ENCODE measurements around the gene SEPHS1.

SEPHS1 gene

DNA sequence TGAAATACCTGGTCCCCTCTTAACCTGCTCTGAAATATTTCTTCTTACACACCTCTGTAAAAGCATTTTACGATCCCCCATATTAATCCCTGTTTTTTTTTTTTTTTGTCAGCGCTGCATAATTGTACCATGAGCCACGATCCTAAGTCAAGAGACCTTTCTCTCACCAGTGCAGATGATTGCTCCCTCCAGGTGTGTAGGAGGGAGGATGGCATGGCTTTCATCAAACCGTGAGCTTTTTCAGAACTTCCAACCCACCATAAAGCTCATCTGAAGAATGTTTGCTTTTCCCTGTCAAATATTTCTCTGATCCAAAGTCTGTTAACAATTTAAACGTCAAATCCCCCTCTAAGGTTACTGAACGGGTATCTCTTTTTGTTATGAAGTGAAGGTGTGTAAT, 28.2 kb upstream of the SEPHS1 start:
- no peaks in the 10 kb centered on the region for H3K27me3 ChIP-seq (ENCODE audit: insufficient read depth, poor library complexity, severe bottlenecking)
- no peak overlapping the region for H3K4me3 ChIP-seq (replicated peaks; ENCODE audit: insufficient read depth, low read length)
- TF ChIP-seq GABPA (IDR thresholded peaks at IDR 0.05; ENCODE audit: low read depth) (no peak), POLR2AphosphoS5 (IDR thresholded peaks at IDR 0.05; ENCODE audit: low read depth) (no peak), SPI1 (IDR thresholded peaks at IDR 0.05; ENCODE audit: borderline replicate concordance, low read depth) (no peak)
- TF ChIP-seq, protein P1, sequence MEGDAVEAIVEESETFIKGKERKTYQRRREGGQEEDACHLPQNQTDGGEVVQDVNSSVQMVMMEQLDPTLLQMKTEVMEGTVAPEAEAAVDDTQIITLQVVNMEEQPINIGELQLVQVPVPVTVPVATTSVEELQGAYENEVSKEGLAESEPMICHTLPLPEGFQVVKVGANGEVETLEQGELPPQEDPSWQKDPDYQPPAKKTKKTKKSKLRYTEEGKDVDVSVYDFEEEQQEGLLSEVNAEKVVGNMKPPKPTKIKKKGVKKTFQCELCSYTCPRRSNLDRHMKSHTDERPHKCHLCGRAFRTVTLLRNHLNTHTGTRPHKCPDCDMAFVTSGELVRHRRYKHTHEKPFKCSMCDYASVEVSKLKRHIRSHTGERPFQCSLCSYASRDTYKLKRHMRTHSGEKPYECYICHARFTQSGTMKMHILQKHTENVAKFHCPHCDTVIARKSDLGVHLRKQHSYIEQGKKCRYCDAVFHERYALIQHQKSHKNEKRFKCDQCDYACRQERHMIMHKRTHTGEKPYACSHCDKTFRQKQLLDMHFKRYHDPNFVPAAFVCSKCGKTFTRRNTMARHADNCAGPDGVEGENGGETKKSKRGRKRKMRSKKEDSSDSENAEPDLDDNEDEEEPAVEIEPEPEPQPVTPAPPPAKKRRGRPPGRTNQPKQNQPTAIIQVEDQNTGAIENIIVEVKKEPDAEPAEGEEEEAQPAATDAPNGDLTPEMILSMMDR (IDR thresholded peaks at IDR 0.05; ENCODE audit: insufficient read depth, low read length): no peak
- TF ChIP-seq, protein P2, sequence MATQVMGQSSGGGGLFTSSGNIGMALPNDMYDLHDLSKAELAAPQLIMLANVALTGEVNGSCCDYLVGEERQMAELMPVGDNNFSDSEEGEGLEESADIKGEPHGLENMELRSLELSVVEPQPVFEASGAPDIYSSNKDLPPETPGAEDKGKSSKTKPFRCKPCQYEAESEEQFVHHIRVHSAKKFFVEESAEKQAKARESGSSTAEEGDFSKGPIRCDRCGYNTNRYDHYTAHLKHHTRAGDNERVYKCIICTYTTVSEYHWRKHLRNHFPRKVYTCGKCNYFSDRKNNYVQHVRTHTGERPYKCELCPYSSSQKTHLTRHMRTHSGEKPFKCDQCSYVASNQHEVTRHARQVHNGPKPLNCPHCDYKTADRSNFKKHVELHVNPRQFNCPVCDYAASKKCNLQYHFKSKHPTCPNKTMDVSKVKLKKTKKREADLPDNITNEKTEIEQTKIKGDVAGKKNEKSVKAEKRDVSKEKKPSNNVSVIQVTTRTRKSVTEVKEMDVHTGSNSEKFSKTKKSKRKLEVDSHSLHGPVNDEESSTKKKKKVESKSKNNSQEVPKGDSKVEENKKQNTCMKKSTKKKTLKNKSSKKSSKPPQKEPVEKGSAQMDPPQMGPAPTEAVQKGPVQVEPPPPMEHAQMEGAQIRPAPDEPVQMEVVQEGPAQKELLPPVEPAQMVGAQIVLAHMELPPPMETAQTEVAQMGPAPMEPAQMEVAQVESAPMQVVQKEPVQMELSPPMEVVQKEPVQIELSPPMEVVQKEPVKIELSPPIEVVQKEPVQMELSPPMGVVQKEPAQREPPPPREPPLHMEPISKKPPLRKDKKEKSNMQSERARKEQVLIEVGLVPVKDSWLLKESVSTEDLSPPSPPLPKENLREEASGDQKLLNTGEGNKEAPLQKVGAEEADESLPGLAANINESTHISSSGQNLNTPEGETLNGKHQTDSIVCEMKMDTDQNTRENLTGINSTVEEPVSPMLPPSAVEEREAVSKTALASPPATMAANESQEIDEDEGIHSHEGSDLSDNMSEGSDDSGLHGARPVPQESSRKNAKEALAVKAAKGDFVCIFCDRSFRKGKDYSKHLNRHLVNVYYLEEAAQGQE (IDR thresholded peaks at IDR 0.05; ENCODE audit: insufficient replicate concordance, low read depth): no peak
- DNase-seq (ENCODE audit: low read depth in 1 of 2, low spot score in 1 of 2): no peak
- H3K27ac ChIP-seq (replicated peaks): no peak overlapping the region

DNA sequence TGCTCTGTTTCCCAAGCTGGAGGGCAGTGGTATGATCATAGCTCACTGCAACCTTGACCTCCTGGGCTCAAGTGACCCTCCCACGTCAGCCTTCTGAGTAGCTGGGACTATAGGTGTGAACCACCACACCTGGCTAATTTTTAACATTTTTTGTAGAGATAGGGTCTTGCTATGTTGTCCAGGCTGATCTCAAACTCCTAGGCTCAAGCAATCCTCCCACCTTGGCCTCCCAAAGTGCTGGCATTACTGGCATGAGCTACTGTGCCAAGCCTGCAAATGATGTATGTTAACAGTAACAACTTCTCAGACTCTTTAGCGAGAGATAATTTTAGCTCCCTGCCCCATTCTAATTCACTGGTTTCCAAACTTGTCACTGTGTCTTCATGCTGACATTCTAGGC, 27.7 kb upstream of the SEPHS1 start:
- TF ChIP-seq GABPA (IDR thresholded peaks at IDR 0.05; ENCODE audit: low read depth) (no peak), SPI1 (IDR thresholded peaks at IDR 0.05; ENCODE audit: borderline replicate concordance, low read depth) (no peak), POLR2AphosphoS5 (IDR thresholded peaks at IDR 0.05; ENCODE audit: low read depth) (no peak)
- TF ChIP-seq, protein P2 (IDR thresholded peaks at IDR 0.05; ENCODE audit: insufficient replicate concordance, low read depth): no peak
- TF ChIP-seq, protein P1 (IDR thresholded peaks at IDR 0.05; ENCODE audit: insufficient read depth, low read length): no peak
- Histone ChIP-seq H3K4me3 (replicated peaks; ENCODE audit: insufficient read depth, low read length) (no peak overlapping the region), H3K27ac (replicated peaks) (no peak overlapping the region), H3K27me3 (ENCODE audit: insufficient read depth, poor library complexity, severe bottlenecking) (no peaks in the 10 kb centered on the region)
- no peak for DNase-seq (ENCODE audit: low read depth in 1 of 2, low spot score in 1 of 2)

DNA sequence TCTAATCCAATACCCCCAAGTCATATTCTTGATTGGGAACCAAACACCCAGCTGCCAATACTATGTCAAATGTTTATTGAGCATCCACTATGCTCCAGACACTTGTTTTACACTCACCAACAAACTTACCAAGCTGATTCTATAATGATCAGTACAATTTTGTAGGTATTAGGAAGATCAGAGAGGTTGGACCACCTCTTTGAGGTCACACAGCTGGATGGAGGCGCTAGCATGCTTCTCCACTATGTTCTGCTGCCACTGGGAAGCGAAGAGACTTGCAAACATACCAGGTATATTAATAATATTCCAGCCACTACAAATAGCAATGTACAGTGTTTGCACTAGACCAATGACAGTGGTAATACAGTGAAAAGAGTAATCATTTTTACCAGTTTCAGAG, 25.6 kb upstream of the SEPHS1 start:
- no peak for DNase-seq (ENCODE audit: low read depth in 1 of 2, low spot score in 1 of 2)
- no peaks in the 10 kb centered on the region for H3K27me3 ChIP-seq (ENCODE audit: insufficient read depth, poor library complexity, severe bottlenecking)
- no peak overlapping the region for H3K27ac ChIP-seq (replicated peaks)
- no peak overlapping the region for H3K4me3 ChIP-seq (replicated peaks; ENCODE audit: insufficient read depth, low read length)
- TF ChIP-seq GABPA (IDR thresholded peaks at IDR 0.05; ENCODE audit: low read depth): no peak
- TF ChIP-seq, protein P1 (IDR thresholded peaks at IDR 0.05; ENCODE audit: insufficient read depth, low read length): no peak
- TF ChIP-seq, protein P2 (IDR thresholded peaks at IDR 0.05; ENCODE audit: insufficient replicate concordance, low read depth): no peak
- TF ChIP-seq SPI1 (IDR thresholded peaks at IDR 0.05; ENCODE audit: borderline replicate concordance, low read depth): no peak
- TF ChIP-seq POLR2AphosphoS5 (IDR thresholded peaks at IDR 0.05; ENCODE audit: low read depth): no peak

All from HL-60 (cell line).